ENCODE data around the gene SYT9. TPM values are rescaled to one million over a fixed set of nuclear protein-coding genes. Genes with fewer than 3 reads are reported as not detected.
"Not testable (repeated sequence)": the region's sequence is repeated elsewhere in the genome, so short reads cannot be mapped to it uniquely, and the experiment has no call there.

The SYT9 gene
- total RNA-seq, 1 donor from 2014 or later = 5.3 TPM

- no peak for DNase-seq (ENCODE audit: low spot score)
- TF ChIP-seq EZH2 (IDR thresholded peaks at IDR 0.05) (no peak), EZH2phosphoT487 (IDR thresholded peaks at IDR 0.05) (no peak), CTCF (IDR thresholded peaks at IDR 0.05) (no peak)
- Histone ChIP-seq H3K9ac (no peak overlapping the region), H4K20me1 (ENCODE audit: low read depth) (no peaks in the 10 kb centered on the region), H3K36me3 (no peaks in the 10 kb centered on the region), H3K79me2 (ENCODE audit: low read depth) (no peaks in the 10 kb centered on the region), H3K4me3 (no peak overlapping the region), H2AFZ (replicated peaks) (no peak overlapping the region), H3K27ac (no peak overlapping the region), H3K9me3 (ENCODE audit: low read depth) (no peaks in the 10 kb centered on the region), H3K27me3 (no peaks in the 10 kb centered on the region), H3F3A (ENCODE audit: low read depth) (no peaks in the 10 kb centered on the region), H3K4me1 (peaks cover 18% of the 10 kb centered on the region), H3K4me2 (no peak overlapping the region)
- no peaks in the 10 kb centered on the region for H3K9me3 Mint-ChIP-seq
- no peaks in the 10 kb centered on the region for H3K36me3 Mint-ChIP-seq
- H3K27ac Mint-ChIP-seq = no peak overlapping the region
- no peaks in the 10 kb centered on the region for H3K27me3 Mint-ChIP-seq (ENCODE audit: insufficient read depth, low read depth)
- no peak overlapping the region for H3K4me3 Mint-ChIP-seq
- H3K4me1 Mint-ChIP-seq = no peaks in the 10 kb centered on the region
Measured at GRCh38 chr11:7321473-7322450, 70.1 kb downstream of the SYT9 start.

DNA sequence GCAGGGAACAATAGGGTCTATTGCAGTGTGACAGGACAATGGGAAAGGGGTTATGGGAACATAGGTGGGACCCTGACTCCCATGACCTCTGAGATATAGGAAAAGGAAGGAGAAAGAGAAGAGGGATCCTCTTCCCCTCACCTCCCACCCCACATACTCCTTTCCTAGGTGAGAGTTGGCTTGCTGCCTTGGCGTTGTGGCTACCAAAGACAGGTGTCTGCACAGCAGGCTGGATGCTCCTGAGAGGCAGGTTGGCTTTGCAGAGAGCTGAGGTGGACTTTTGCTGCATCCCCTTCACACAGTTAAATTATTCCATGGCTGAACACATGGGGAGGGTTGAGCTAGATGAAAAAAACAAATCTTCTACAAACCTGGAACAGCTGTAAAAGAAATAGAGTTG is 80.7 kb downstream of the SYT9 start:
- Mint-ChIP-seq H3K4me1 (no peaks in the 10 kb centered on the region), H3K36me3 (no peaks in the 10 kb centered on the region), H3K27ac (no peak overlapping the region), H3K9me3 (no peaks in the 10 kb centered on the region), H3K4me3 (no peak overlapping the region), H3K27me3 (ENCODE audit: insufficient read depth, low read depth) (no peaks in the 10 kb centered on the region)
- H4K20me1 ChIP-seq (ENCODE audit: low read depth) = no peaks in the 10 kb centered on the region
- no peaks in the 10 kb centered on the region for H3K9me3 ChIP-seq (ENCODE audit: low read depth)
- H3K36me3 ChIP-seq = no peaks in the 10 kb centered on the region
- H3K27me3 ChIP-seq = no peaks in the 10 kb centered on the region
- no peak overlapping the region for H3K9ac ChIP-seq
- no peaks in the 10 kb centered on the region for H3K79me2 ChIP-seq (ENCODE audit: low read depth)
- no peak overlapping the region for H3K4me2 ChIP-seq
- no peak overlapping the region for H3K4me3 ChIP-seq
- no peak for TF ChIP-seq EZH2 (IDR thresholded peaks at IDR 0.05)
- H3K4me1 ChIP-seq = peaks cover 3% of the 10 kb centered on the region
- H3F3A ChIP-seq (ENCODE audit: low read depth) = no peaks in the 10 kb centered on the region
- no peak overlapping the region for H3K27ac ChIP-seq
- no peak overlapping the region for H2AFZ ChIP-seq (replicated peaks)
- DNase-seq (ENCODE audit: low spot score) = no peak

DNA sequence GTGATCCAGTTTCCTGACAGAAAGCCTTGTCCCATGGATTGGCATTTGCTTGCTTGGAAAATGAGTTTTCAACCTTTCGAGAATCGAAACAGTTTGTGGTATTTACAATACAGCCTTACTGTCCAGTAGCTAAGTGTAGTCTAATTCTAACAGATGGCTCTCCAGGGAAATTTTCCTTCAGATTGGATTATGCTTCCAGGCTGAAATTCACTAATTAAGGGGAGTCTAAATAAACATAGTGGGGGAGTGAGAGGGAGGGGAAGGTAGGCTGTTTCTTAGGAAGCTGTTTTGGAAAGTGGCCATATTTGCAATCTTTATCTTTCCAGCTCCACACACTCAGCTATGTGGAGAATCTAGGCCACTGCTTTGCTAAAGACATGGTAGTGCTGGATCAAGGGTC is 81.3 kb downstream of the SYT9 start:
- TF ChIP-seq EZH2phosphoT487 (IDR thresholded peaks at IDR 0.05) (no peak), EZH2 (IDR thresholded peaks at IDR 0.05) (no peak), CTCF (IDR thresholded peaks at IDR 0.05) (no peak)
- no peak overlapping the region for H3K4me2 ChIP-seq
- H3K27ac ChIP-seq = no peak overlapping the region
- H3K9me3 ChIP-seq (ENCODE audit: low read depth) = no peaks in the 10 kb centered on the region
- H3K36me3 ChIP-seq = no peaks in the 10 kb centered on the region
- no peaks in the 10 kb centered on the region for H3K27me3 Mint-ChIP-seq (ENCODE audit: insufficient read depth, low read depth)
- no peaks in the 10 kb centered on the region for H3K9me3 Mint-ChIP-seq
- H3F3A ChIP-seq (ENCODE audit: low read depth) = no peaks in the 10 kb centered on the region
- no peaks in the 10 kb centered on the region for H3K79me2 ChIP-seq (ENCODE audit: low read depth)
- H3K27ac Mint-ChIP-seq = no peak overlapping the region
- no peak for DNase-seq (ENCODE audit: low spot score)
- H3K36me3 Mint-ChIP-seq = no peaks in the 10 kb centered on the region
- no peak overlapping the region for H3K4me3 ChIP-seq
- no peaks in the 10 kb centered on the region for H3K4me1 Mint-ChIP-seq
- H3K9ac ChIP-seq = no peak overlapping the region
- H3K4me1 ChIP-seq = peaks cover 5% of the 10 kb centered on the region
- no peaks in the 10 kb centered on the region for H4K20me1 ChIP-seq (ENCODE audit: low read depth)
- H3K4me3 Mint-ChIP-seq = no peak overlapping the region
- no peak overlapping the region for H2AFZ ChIP-seq (replicated peaks)
- H3K27me3 ChIP-seq = no peaks in the 10 kb centered on the region

DNA sequence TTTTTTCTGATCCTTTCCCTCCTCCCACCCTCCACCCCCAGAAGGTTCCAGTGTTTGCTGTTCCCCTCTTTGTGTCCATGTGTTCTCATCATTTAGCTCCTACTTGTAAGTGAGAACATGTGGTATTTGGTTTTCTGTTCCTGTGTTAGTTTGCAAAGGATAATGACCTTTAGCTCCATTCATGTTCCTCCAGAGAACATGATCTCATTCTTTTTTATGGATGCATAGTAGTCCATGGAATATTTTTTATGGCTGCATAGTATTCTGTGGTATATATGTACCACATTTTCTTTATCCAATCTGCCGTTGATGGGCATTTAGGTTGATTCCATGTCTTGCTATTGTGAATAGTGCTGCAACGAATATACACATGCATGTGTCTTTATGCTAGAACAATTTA is 83.7 kb downstream of the SYT9 start:
- not testable (repeated sequence) for H3F3A ChIP-seq (ENCODE audit: low read depth); H3K27ac Mint-ChIP-seq; DNase-seq (ENCODE audit: low spot score); H3K4me3 Mint-ChIP-seq; H3K4me1 ChIP-seq; H3K9me3 Mint-ChIP-seq; H3K4me1 Mint-ChIP-seq; H3K27me3 ChIP-seq; H3K9ac ChIP-seq; H3K27me3 Mint-ChIP-seq (ENCODE audit: insufficient read depth, low read depth); H3K79me2 ChIP-seq (ENCODE audit: low read depth); H3K9me3 ChIP-seq (ENCODE audit: low read depth); H3K27ac ChIP-seq; H3K36me3 Mint-ChIP-seq; H3K36me3 ChIP-seq; H4K20me1 ChIP-seq (ENCODE audit: low read depth); H2AFZ ChIP-seq (replicated peaks); H3K4me3 ChIP-seq; H3K4me2 ChIP-seq
